GM21737 (cell line): Measurements from ENCODE around the gene ELF4.

Experiments used
- ATAC-seq: cut with Tn5 transposase; IDR thresholded peaks from one replicate; pipeline ENCODE4 v1.9.1; 2021; ENCODE audit warnings: mild to moderate bottlenecking, moderate library complexity; ENCODE audit not compliant: unreplicated experiment

The ELF4 gene

GRCh38 chrX:130110379-130111219 is at the start of gene ELF4:
Gene ELF4 (minus strand): TSS chrX:130110497. CDS start chrX:130081330, 29,167 bp downstream.
- peak; percentile 36 for ATAC-seq

- no peak for ATAC-seq
These were observed 49.5 kb upstream of the ELF4 start for GRCh38 chrX:130159776-130160175.

GRCh38 chrX:130158311-130158710 is 48.0 kb upstream of the ELF4 start:
- ATAC-seq, result no peak

GRCh38 chrX:130155564-130155963 is 45.3 kb upstream of the ELF4 start:
- ATAC-seq, result no peak

GRCh38 chrX:130147631-130148030 is 37.3 kb upstream of the ELF4 start:
- ATAC-seq, result no peak

- ATAC-seq, result no peak
These were observed 34.8 kb upstream of the ELF4 start for GRCh38 chrX:130145123-130145522.

- ATAC-seq, result no peak
These were observed 34.2 kb upstream of the ELF4 start for GRCh38 chrX:130144509-130144908.

- ATAC-seq, result no peak
These were observed 29.3 kb upstream of the ELF4 start for GRCh38 chrX:130139474-130140201.

GRCh38 chrX:130136961-130137360 is 26.7 kb upstream of the ELF4 start:
- no peak for ATAC-seq

DNA sequence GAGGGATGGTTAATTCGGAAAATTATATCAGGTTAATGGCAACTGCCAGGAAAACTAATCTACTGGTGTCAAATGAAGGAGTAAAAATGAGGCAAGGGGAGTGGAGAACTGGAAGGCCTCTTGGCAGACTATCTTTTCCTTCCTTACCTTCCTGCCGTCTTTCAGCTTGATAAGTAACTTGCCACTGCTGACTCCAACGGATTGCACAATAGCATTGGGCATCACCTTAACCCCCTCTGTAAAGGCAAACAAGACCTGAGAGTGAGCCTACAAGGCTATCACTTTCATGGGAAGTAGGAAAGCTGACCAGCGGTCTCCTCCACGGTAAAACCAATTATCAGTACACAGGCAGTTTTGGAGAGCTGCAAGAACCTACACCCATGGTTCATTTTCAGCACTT is 26.2 kb upstream of the ELF4 start:
- no peak for ATAC-seq

DNA sequence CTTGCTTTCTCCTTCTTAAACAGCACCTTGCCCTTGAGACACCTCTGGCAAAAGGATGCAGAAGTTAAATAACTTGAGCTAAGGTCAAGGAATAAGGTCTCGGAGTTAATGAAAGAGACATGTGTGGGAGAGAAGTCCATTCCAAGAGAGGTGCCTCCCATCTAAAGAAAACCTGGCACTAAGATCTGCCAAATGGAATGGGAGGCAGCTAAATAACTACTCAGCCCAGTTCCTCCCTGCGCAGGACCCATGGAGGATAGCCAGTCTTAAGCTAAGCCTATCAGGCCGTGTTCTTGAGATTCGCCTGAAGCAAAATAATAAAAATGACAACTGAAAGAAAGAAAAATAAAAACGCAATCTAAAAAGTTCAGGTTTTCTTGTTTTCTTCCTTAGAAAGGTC is 20.7 kb upstream of the ELF4 start:
- ATAC-seq, result no peak

DNA sequence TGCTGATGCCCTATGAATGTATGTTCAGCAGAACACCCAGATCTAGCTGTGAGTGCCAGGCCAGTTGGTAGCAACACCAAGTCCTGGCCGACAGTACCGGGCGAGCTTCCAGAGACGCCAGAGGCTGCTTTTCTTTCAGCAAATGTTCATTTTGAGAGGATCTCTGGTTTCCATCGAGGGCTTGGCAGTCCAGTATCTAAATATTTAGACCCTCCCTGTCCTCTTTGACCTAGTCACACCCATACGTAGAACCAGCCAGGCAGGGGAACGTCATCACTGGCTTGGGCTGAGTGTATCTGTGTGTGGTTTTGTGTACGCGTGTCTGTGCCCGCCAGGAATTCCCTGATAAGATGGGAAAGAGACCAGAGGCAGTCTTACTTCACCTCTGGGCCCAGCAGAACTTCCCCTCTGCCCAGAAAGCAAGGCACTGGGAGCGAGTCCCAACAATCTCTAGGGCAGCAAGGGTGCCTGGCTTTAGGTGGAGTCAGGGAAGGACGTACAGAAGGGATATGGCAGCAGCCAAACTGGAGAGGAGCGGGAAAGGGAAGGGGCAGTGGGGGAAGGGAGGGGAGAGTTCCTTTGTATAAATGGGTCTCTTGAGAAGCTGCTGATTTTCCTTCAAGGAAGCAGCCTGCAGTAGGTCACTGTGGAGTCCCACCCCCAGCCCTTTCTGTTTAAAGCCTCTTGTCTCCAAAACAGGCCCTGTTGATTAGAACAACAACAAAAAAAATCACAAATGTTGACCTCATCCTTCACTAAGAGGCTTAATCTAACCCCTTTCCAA is 15.0 kb upstream of the ELF4 start:
- no peak for ATAC-seq

DNA sequence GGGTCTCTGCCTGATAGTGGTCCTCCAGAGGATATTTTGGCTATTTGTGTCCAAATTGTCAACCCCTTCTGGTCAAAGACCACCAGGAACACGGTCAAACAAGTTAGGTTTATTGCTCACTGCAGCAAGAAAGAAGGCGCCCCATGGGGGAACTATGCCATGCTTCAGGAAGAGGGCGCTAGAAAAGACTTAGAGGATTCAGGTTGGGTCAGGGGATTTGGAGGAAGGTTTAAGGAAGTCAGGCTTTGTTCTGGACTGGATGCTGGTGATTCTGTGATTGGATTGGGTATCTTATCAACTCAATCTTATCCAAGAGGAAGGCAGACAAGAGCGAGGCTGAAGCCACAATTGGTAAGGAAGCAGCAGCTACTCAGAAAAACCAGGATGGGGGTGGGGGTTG is 14.3 kb upstream of the ELF4 start:
- ATAC-seq, result no peak

DNA sequence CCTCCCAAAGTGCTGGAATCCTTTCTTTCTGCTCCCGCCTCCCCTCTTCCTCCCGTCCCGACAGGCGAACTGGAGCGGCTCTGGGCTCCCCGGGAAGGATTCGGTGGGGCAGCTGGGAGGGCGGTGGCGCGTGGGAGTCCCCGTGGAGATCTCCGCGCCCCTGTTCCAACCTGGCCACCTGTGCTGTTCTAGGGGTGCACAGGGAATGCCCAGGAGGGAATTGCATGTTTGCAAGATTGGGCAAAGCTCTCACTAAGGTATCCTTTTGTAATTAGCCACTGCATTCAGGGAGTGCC is 11.2 kb upstream of the ELF4 start:
- ATAC-seq, result no peak

DNA sequence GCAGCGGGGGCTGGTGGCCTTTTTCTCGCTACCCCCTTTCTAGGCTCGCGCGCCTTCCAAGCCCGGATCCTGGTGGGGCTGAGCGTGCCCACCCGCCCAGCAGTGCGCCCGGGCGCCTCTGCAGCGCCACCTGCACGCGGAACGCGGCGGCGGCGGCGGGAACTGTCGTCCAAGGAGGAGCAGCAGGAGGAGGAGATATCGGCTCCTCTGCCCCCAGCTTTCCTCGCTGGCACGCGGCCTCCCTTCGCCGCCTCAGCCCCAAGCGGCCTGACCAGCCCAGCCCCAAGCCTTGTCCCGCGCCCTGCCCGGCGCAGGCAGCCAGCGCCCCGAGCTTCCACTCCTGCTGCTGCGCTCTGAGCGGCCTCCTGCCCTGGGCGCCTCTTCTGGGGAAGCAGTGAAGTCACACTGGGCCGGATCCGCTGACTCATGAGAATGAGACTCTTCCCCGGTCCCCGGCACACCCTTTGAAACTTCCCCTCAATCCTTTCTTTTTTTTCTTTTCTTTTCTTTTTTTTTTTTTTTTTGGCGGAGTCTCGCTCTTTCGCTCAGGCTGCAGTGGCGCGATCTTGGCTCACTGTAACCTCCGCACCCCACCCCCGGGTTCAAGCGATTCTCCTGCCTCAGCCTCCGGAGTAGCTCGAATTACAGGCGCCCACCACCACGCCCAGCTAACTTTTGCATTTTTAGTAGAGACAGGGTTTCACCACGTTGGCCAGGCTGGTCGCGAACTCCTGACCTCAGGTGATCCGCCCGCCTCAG is 10.6 kb upstream of the ELF4 start:
- peak; percentile 70 for ATAC-seq

- ATAC-seq, result peak; percentile 35
These were observed 10.0 kb upstream of the ELF4 start for GRCh38 chrX:130120321-130120731.

DNA sequence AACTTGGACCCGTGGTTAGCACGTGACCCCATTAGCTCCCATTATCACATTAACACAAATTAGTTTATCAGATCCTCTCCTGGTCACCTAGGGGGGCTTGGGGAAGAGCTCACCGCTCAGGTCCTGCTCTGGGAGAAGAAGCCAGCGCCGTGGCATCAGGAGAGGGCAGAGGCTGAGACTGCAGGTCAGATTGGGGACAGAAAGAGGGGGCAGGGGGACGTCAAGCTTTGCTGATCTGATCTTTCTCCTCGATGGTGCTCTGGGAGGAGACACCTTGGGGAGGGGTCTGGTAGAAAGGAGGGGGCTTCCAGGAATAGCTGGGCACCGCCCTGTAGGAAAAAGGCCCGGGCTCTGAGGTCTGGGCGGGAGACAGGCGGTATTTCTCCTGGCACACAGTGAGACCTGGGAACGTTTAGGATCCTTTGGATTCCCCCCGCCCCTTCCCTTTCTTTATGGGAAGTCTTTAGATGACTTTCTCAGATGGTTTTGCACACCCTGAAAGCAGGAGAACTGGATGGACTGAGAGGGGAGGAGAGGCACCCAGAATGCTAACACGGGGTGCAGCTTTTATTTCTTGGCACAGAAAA is 9.1 kb upstream of the ELF4 start:
- ATAC-seq, result no peak

DNA sequence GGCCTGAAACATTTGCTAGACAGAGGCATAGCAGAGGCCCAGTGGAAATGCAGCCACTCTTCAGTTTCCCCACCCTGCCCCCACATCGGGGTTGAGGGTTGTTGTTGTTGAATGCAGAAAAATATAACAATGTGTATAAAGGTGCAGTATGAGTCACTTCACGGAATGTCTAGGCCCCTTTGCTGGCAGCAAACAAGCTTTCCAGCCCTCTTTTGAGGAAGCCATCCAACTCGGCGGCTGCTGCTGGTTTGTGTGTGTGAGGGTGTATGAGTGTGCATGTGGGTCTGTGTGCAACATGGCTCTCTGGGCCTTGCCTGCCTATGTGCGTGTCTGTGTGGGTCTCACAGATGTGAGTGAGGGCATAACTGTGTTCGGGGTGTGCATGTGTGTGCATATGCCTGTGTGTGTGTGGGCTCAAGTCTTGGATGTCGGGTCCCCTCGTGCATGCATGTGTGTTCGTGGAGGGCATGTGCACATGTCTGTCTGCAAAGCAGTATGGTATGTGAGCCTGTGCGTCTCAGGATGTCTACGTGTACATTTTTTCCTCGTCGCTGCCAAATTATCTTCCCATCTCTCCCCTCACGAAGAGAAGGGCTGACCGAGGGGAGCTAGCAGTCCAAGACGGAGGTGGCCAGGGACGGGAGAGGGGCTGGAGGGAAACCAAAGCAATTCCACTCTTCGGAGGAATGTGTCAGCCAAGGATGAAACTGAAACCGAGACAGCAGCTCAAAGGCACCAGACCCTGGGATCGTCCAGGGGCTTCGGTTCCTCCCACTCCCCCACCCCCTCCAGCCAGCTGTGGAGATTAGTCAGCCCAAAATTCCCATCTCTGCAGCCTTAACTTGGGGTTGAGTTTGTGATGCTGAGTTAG is 8.4 kb upstream of the ELF4 start:
- ATAC-seq, result no peak

DNA sequence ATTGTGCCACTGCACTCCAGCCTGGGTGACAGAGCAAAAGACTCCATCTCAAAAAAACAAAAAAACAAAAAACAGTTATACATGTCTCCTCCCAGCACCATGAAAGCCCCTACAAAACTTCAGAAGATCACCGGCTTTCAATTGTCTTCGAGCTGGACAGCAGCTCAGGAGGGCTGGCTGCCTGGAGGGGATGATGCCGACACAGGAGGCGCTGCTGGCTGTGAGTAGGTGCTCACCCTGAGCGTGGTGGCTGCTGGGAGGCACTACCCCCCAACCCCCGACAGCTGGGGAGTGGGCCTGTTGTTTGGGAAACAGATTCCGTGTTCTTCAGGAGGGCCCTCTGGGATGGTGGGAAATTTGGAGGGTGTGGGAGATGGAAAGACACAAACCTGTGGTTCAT is 6.9 kb upstream of the ELF4 start:
- no peak for ATAC-seq
